DND-41 (cell line): ENCODE data around the gene DGKG.

Experiments
- ATAC-seq: fragments of 200-7000 bp; cut with Tn5 transposase; 3 replicates; pipeline ENCODE4 v1.9.1; 2021; ENCODE audit warnings: low read depth; ENCODE audit not compliant: insufficient read depth
- DNase-seq: peaks from one replicate; pipeline ENCODE4 v3.0.0-alpha.2; 2020
- H2AFZ ChIP-seq: 2 replicates; pipeline ENCODE4 v1.6.0; 2012; ENCODE audit warnings: low read depth, low read length
- H3K27ac ChIP-seq: 2 replicates; pipeline ENCODE4 v1.5.1; 2012; ENCODE audit warnings: low read length, inconsistent platforms
- H3K27me3 ChIP-seq: fragments of 200-600 bp; sonication (generic); 2 replicates; pipeline ENCODE4 v1.6.0; 2012; ENCODE audit warnings: low read length, mild to moderate bottlenecking, inconsistent platforms; ENCODE audit not compliant: insufficient read depth, poor library complexity
- H3K36me3 ChIP-seq: 2 replicates; pipeline ENCODE4 v1.5.1; 2012; ENCODE audit warnings: low read length, inconsistent platforms; ENCODE audit not compliant: insufficient read depth
- H3K4me1 ChIP-seq: 2 replicates; pipeline ENCODE4 v1.5.1; 2012; ENCODE audit warnings: mild to moderate bottlenecking, low read length; ENCODE audit not compliant: insufficient read depth
- H3K4me2 ChIP-seq: 2 replicates; pipeline ENCODE4 v1.6.0; 2012; ENCODE audit warnings: mild to moderate bottlenecking, moderate library complexity, low read length, inconsistent platforms; ENCODE audit not compliant: insufficient read depth
- H3K4me3 ChIP-seq, 2 experiments: fragments of 200-600 bp in 1 of 2; shearing (Covaris generic) in 1 of 2; 2 replicates each; pipeline ENCODE4 v1.5.1; 2012 to 2016; ENCODE audit warnings: inconsistent platforms in 2 of 2, low read length in 2 of 2, mild to moderate bottlenecking in 2 of 2, low read depth in 1 of 2, moderate library complexity in 1 of 2
- H3K79me2 ChIP-seq: 2 replicates; pipeline ENCODE4 v1.6.0; 2012; ENCODE audit warnings: low read length, inconsistent platforms; ENCODE audit not compliant: insufficient read depth
- H3K9ac ChIP-seq: 2 replicates; pipeline ENCODE4 v1.6.0; 2012; ENCODE audit warnings: low read depth, mild to moderate bottlenecking, inconsistent platforms, low read length, moderate library complexity
- H3K9me3 ChIP-seq: 2 replicates; pipeline ENCODE4 v1.5.1; 2012; ENCODE audit warnings: low read length, moderate library complexity, mild to moderate bottlenecking, inconsistent platforms; ENCODE audit not compliant: insufficient read depth, severe bottlenecking
- H4K20me1 ChIP-seq: 2 replicates; pipeline ENCODE4 v1.6.0; 2012; ENCODE audit warnings: low read length; ENCODE audit not compliant: insufficient read depth
- EZH2 ChIP-seq: IDR thresholded peaks from 3 replicates; pipeline ENCODE4 v1.6.1; 2012; ENCODE audit warnings: borderline replicate concordance, low read depth, mild to moderate bottlenecking, moderate library complexity, low read length, inconsistent platforms; ENCODE audit not compliant: severe bottlenecking
- TF ChIP-seq, protein P1 (sequence below): IDR thresholded peaks from 2 replicates; pipeline ENCODE4 v1.5.1; 2012; ENCODE audit warnings: borderline replicate concordance, low read length, moderate library complexity, mild to moderate bottlenecking; ENCODE audit not compliant: poor library complexity, severe bottlenecking; ENCODE audit errors: extremely low read depth

The DGKG gene

DNA sequence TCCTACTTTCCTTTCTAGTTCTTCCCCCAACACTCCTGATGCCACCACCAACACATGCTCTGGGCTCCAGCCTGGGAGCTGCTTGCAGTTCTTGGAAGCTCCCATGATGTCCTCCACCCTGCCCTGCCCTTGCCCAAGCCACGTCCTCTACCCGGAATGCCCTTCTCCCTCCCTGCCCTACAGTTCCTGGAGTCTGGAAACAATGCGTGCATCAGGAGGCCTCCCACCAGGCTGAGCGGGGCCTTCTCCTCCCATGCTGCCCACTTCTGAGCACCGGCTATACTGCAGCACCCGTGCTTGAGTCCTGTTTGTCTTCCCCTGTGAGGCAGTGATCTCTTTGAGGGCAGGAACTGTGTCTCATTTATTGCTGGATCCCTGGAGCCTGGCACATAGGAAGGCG lies 44.6 kb downstream of the DGKG start:
- no peaks in the 10 kb centered on the region for H3K36me3 ChIP-seq
- DNase-seq (no peak), ATAC-seq (no peak)
- no peaks in the 10 kb centered on the region for H3K9me3 ChIP-seq
- no peak overlapping the region for H3K27ac ChIP-seq
- TF ChIP-seq EZH2: no peak
- H3K9ac ChIP-seq: no peak overlapping the region
- no peak overlapping the region for H3K4me2 ChIP-seq
- no peaks in the 10 kb centered on the region for H3K4me1 ChIP-seq
- no peaks in the 10 kb centered on the region for H3K79me2 ChIP-seq
- H2AFZ ChIP-seq: no peak overlapping the region
- H4K20me1 ChIP-seq: no peaks in the 10 kb centered on the region
- no peaks in the 10 kb centered on the region for H3K27me3 ChIP-seq
- no peak overlapping the region for H3K4me3 ChIP-seq

DNA sequence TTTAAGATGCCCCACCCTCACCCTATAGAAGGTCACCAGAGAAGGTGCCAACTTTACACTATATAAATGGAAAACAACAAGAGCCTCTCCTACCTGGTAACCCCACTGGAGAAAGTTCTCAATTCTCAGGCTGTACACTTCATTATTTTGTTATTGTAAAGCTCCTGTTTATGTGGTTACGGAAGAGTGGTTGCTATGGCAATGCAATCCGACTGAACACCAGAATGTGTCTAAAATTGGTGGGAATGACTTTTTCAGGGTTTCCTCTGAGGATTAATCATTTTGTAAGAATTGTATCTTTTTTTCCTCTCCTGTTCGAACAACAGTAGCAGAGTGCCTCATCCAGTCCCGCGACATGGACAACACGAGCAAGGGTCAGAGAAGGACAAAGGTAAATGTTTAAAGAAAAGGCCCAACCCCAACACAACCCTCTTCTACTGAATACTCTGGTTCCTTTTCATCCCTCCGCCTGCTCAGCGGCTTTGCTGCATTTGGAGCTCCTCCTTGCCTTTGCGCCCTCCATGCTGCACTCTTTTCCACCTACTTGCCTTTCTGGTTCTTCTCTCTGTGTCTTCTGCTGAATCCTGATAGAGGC lies 45.3 kb downstream of the DGKG start:
- ATAC-seq: no peak

DNA sequence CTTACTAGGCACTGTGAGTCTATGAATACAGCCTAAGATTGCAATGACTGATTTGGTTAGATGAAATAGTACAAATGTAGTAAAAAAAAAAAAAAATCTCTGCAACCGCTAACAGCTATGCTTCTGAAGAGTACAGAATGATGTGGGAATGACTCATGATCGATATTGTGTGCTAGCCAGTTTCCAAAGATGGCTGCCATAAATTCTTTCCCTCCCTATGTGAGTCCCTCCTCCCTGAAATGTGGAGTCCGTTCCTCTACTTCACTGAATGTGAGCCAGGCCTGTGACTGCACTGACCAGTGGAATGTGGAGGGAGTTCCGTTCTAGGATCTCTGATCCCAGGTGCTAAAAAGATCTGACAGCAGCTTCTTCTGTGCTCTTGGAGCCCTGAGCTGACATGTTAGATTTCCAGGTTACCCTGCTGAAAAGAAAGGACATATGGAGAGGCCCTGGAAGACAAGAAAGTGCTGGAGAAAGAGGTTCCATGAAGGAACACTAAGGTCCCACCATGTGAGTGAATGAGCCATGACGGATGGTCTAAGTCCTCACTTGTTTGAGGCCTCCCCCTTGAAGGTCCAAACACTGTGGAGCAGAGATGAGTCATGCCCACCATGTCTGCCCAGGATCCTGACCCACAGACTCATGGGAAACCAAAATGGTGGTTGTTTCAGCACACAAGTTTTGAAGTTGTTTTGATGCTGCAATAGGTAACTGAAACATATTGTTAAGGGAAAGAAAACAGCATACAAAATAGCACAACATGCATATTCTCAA lies 46.3 kb downstream of the DGKG start:
- Histone ChIP-seq H3K4me3 (no peak overlapping the region), H3K79me2 (no peaks in the 10 kb centered on the region), H3K36me3 (no peaks in the 10 kb centered on the region), H3K27ac (no peak overlapping the region), H3K4me2 (no peak overlapping the region), H3K9me3 (no peaks in the 10 kb centered on the region), H3K27me3 (no peaks in the 10 kb centered on the region), H2AFZ (no peak overlapping the region), H4K20me1 (no peaks in the 10 kb centered on the region), H3K4me1 (no peaks in the 10 kb centered on the region), H3K9ac (no peak overlapping the region)
- TF ChIP-seq, protein P1, sequence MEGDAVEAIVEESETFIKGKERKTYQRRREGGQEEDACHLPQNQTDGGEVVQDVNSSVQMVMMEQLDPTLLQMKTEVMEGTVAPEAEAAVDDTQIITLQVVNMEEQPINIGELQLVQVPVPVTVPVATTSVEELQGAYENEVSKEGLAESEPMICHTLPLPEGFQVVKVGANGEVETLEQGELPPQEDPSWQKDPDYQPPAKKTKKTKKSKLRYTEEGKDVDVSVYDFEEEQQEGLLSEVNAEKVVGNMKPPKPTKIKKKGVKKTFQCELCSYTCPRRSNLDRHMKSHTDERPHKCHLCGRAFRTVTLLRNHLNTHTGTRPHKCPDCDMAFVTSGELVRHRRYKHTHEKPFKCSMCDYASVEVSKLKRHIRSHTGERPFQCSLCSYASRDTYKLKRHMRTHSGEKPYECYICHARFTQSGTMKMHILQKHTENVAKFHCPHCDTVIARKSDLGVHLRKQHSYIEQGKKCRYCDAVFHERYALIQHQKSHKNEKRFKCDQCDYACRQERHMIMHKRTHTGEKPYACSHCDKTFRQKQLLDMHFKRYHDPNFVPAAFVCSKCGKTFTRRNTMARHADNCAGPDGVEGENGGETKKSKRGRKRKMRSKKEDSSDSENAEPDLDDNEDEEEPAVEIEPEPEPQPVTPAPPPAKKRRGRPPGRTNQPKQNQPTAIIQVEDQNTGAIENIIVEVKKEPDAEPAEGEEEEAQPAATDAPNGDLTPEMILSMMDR: no peak
- no peak for TF ChIP-seq EZH2
- ATAC-seq (no peak), DNase-seq (no peak)

More for the DNA sequence above, 45.3 kb downstream of the DGKG start:
- H3K79me2 ChIP-seq: no peaks in the 10 kb centered on the region
- H3K9me3 ChIP-seq: no peaks in the 10 kb centered on the region
- no peak overlapping the region for H3K4me3 ChIP-seq
- H3K27me3 ChIP-seq: no peaks in the 10 kb centered on the region
- H2AFZ ChIP-seq: no peak overlapping the region
- H3K27ac ChIP-seq: no peak overlapping the region
- H3K9ac ChIP-seq: no peak overlapping the region
- no peaks in the 10 kb centered on the region for H4K20me1 ChIP-seq
- no peak for DNase-seq
- no peaks in the 10 kb centered on the region for H3K4me1 ChIP-seq
- no peak overlapping the region for H3K4me2 ChIP-seq
- H3K36me3 ChIP-seq: no peaks in the 10 kb centered on the region
- TF ChIP-seq, protein P1: no peak
- no peak for TF ChIP-seq EZH2

DNA sequence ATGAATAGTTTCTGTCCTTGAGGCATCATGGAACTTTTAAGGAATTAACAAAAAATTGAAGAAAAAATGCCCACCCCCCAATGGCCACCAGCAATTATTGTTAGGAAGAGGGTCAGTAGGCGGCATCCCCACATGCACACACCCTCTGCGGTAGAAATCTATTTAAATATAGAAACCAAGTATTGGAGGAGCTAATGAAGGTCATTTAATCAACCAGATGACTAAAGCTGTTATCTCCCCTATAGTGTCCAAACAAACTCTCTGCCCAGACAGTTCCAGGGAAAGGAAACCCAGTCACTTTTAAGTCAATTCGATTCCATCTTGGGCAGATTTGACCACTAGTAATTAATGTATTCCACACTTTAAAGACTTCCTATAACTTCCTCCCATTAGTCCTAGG lies 47.1 kb downstream of the DGKG start:
- H3K4me1 ChIP-seq: no peaks in the 10 kb centered on the region
- H2AFZ ChIP-seq: no peak overlapping the region
- no peaks in the 10 kb centered on the region for H3K9me3 ChIP-seq
- no peak overlapping the region for H3K9ac ChIP-seq
- H3K36me3 ChIP-seq: no peaks in the 10 kb centered on the region
- TF ChIP-seq EZH2: no peak
- TF ChIP-seq, protein P1: no peak
- ATAC-seq (no peak), DNase-seq (no peak)
- no peak overlapping the region for H3K27ac ChIP-seq
- H4K20me1 ChIP-seq: no peaks in the 10 kb centered on the region
- no peaks in the 10 kb centered on the region for H3K27me3 ChIP-seq
- no peak overlapping the region for H3K4me2 ChIP-seq
- no peak overlapping the region for H3K4me3 ChIP-seq
- H3K79me2 ChIP-seq: no peaks in the 10 kb centered on the region
